GM12865 (cell line): Measurements from ENCODE around the gene CCDC157.
"Not testable (repeated sequence)": the region's sequence is repeated elsewhere in the genome, so short reads cannot be mapped to it uniquely, and the experiment has no call there.

Source experiments
- DNase-seq: peaks from one replicate; pipeline ENCODE4 v3.0.0; 2010; ENCODE audit warnings: low read depth
- H3K4me3 ChIP-seq: 2 replicates; pipeline ENCODE4 v1.5.1; 2011; ENCODE audit warnings: mild to moderate bottlenecking, low read depth, low read length, control low read depth
- CTCF ChIP-seq: IDR thresholded peaks from 2 replicates; pipeline ENCODE4 v1.5.1; 2011; ENCODE audit warnings: low read length, control low read depth, low read depth, inconsistent platforms; ENCODE audit not compliant: insufficient read depth; ENCODE audit errors: missing control alignments

CCDC157 gene

GRCh38 chr22:30332994-30333706, 23.7 kb upstream of the CCDC157 start:
- TF ChIP-seq CTCF, result no peak
- no peak for DNase-seq
- no peak overlapping the region for H3K4me3 ChIP-seq

- no peak for TF ChIP-seq CTCF
- no peak for DNase-seq
- H3K4me3 ChIP-seq, result no peak overlapping the region
Measured at GRCh38 chr22:30333707-30334087, 23.1 kb upstream of the CCDC157 start.

- TF ChIP-seq CTCF, result no peak
- DNase-seq, result no peak
- H3K4me3 ChIP-seq, result no peak overlapping the region
Measured at GRCh38 chr22:30334646-30335045, 22.2 kb upstream of the CCDC157 start.

- TF ChIP-seq CTCF, result no peak
- no peak for DNase-seq
- no peak overlapping the region for H3K4me3 ChIP-seq
Measured at GRCh38 chr22:30335236-30335635, 21.6 kb upstream of the CCDC157 start.

- TF ChIP-seq CTCF, result no peak
- H3K4me3 ChIP-seq, result no peak overlapping the region
- DNase-seq, result no peak
Measured at GRCh38 chr22:30336752-30337460, 19.9 kb upstream of the CCDC157 start.

- no peak overlapping the region for H3K4me3 ChIP-seq
- TF ChIP-seq CTCF, result no peak
- DNase-seq, result no peak
Measured at GRCh38 chr22:30337461-30337778, 19.4 kb upstream of the CCDC157 start.

GRCh38 chr22:30338341-30338740, 18.5 kb upstream of the CCDC157 start:
- H3K4me3 ChIP-seq, DNase-seq: not testable (repeated sequence)
